ENCODE results near the gene SLC9B2. TPM values are rescaled to one million over a fixed set of nuclear protein-coding genes. Genes with fewer than 3 reads are reported as not detected.
A peak's percentile ranks its signal among the peaks of the same experiment; 100 is the strongest.

The SLC9B2 gene, protein sequence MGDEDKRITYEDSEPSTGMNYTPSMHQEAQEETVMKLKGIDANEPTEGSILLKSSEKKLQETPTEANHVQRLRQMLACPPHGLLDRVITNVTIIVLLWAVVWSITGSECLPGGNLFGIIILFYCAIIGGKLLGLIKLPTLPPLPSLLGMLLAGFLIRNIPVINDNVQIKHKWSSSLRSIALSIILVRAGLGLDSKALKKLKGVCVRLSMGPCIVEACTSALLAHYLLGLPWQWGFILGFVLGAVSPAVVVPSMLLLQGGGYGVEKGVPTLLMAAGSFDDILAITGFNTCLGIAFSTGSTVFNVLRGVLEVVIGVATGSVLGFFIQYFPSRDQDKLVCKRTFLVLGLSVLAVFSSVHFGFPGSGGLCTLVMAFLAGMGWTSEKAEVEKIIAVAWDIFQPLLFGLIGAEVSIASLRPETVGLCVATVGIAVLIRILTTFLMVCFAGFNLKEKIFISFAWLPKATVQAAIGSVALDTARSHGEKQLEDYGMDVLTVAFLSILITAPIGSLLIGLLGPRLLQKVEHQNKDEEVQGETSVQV
- total RNA-seq (10 to 100 TPM in 1 of 10 donors, 1 to 10 TPM in 8, under 1 TPM in 1; 1.00 to 11.4 (median 3.6) TPM), polyA plus RNA-seq (1 to 10 TPM; 1.9 to 3.0 TPM)
- long read RNA-seq, donor 1, partial matches to known transcripts = 0 of 1 reads
- long read RNA-seq, donor 1, other reads (novel, unspliced or antisense) = 1 of 1 reads
- long read RNA-seq, donor 2, partial matches to known transcripts = 3 of 4 reads
- long read RNA-seq, donor 2, other reads (novel, unspliced or antisense) = 0 of 4 reads
- long read RNA-seq, donor 3, transcript SLC9B2-202 (12 exons, 3,126 nt) = major isoform, 7 of 22 reads
- long read RNA-seq, donor 3, partial matches to known transcripts = 2 of 22 reads
- long read RNA-seq, donor 3, other reads (novel, unspliced or antisense) = 8 of 22 reads

DNA sequence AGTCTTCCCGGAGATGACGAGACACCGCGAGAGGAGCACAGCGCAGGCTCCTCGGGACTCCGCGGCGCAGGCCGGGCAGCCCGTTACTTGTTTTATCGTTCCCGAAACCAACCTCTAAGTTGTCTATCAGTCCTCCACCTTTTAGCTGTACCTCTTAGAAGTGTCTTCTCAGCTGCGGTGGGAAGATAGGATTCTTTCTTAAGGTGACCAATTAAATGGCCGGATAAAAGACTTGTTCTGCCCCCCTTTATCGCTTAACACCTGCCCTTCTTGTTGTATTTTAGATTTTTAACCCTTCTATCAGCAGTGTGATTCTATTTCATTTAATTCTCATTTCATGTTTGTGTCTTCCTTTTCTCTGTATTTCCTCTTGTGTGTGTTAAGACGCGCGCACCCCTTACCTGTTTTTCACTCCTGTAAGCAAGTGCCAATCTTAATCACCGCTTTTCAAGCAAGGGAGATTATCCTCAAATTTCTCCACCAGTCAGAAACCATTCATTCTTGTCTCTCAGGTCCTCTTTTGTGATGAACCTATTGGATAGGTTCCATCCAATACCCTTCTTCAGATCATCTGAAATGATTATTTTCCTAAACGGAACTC lies at the start of gene SLC9B2:
Gene SLC9B2 (minus strand): TSS at position 15 of the 601 bp plus-strand sequence. CDS start 9,211 bp downstream, outside the sequence.
- 21% methylated on average over 21 of the region's 21 CpGs for WGBS, 2 donors
- Histone ChIP-seq H3K27me3 (no peaks in the 10 kb centered on the region), H3K9me3 (no peaks in the 10 kb centered on the region), H3K27ac (peak within 1 kb of the TSS in 9 of 10 donors; percentile 70 to 93 (median 83)), H3K36me3 (peaks cover 0 to 31% (median 15%) of the 10 kb centered on the region in 9 donors), H3K4me3 (peak within 1 kb of the TSS; percentile 69 to 86 (median 79)), H3K4me1 (peaks cover 0 to 30% (median 12%) of the 10 kb centered on the region in 9 donors)
- DNase-seq = no peak
- TF ChIP-seq, protein P1, sequence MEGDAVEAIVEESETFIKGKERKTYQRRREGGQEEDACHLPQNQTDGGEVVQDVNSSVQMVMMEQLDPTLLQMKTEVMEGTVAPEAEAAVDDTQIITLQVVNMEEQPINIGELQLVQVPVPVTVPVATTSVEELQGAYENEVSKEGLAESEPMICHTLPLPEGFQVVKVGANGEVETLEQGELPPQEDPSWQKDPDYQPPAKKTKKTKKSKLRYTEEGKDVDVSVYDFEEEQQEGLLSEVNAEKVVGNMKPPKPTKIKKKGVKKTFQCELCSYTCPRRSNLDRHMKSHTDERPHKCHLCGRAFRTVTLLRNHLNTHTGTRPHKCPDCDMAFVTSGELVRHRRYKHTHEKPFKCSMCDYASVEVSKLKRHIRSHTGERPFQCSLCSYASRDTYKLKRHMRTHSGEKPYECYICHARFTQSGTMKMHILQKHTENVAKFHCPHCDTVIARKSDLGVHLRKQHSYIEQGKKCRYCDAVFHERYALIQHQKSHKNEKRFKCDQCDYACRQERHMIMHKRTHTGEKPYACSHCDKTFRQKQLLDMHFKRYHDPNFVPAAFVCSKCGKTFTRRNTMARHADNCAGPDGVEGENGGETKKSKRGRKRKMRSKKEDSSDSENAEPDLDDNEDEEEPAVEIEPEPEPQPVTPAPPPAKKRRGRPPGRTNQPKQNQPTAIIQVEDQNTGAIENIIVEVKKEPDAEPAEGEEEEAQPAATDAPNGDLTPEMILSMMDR (IDR thresholded peaks at IDR 0.05) = no peak
- intact Hi-C loops (cut with DNase I) = no loop called here
- ATAC-seq = no peak

DNA sequence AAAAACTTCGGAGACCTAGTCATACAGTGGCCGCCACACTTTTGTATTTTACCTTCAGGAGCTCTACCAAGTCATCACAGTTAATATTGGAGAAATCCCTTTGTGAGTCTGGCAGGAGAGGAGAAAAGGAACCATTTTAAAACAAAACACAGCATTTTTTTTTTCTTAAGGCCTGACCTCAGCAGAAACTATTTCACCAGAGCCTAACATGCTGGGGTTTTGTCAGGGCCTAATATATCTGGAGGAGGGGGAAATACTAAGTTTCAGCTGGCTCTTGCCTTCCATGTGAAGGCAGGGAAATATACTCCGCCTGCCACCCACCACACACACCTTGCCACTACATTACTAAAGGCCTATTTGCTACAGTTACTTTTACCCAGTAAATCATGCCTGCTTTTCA lies 49.6 kb upstream of the SLC9B2 start:
- ATAC-seq (no peak), DNase-seq (no peak)
- TF ChIP-seq, protein P1 (IDR thresholded peaks at IDR 0.05) = no peak
- Histone ChIP-seq H3K9me3 (peaks cover 0 to 23% (median 7%) of the 10 kb centered on the region in 11 donors), H3K27ac (no peak overlapping the region), H3K36me3 (peaks cover 0 to 17% (median 0%) of the 10 kb centered on the region in 9 donors), H3K4me3 (no peak overlapping the region), H3K4me1 (no peaks in the 10 kb centered on the region), H3K27me3 (no peaks in the 10 kb centered on the region)
- intact Hi-C loops (cut with DNase I) = no loop called here
- WGBS, 2 donors = 97 to 99% methylated on average over 3 of the region's 3 CpGs

DNA sequence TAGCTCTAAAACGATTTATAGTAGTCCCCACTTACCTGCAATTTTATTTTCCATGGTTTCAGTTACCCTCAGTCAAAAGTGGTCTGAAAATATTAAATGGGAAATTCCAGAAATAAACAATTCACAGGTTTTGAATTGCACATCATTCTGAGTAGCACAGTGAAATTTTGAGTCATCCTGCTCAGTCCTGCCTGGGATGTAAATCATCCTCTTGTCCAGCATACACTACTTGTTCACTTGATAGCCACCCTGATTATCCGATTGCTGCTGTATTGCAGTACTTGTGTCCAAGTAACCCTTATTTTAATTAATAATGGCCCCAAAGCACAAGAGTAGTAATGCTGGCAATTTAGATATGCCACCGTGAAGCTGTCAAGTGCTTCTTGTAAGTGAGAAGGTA lies 46.6 kb upstream of the SLC9B2 start:
- Histone ChIP-seq H3K36me3 (peaks cover 0 to 17% (median 0%) of the 10 kb centered on the region in 9 donors), H3K27me3 (no peaks in the 10 kb centered on the region), H3K27ac (no peak overlapping the region), H3K4me3 (no peak overlapping the region), H3K9me3 (peaks cover 0 to 5% (median 0%) of the 10 kb centered on the region in 11 donors), H3K4me1 (no peaks in the 10 kb centered on the region)
- ATAC-seq (no peak), DNase-seq (no peak)
- TF ChIP-seq, protein P1 (IDR thresholded peaks at IDR 0.05) = no peak
- intact Hi-C loops (cut with DNase I) = no loop called here
- WGBS, 2 donors = 80 to 95% methylated on average over 3 of the region's 3 CpGs

DNA sequence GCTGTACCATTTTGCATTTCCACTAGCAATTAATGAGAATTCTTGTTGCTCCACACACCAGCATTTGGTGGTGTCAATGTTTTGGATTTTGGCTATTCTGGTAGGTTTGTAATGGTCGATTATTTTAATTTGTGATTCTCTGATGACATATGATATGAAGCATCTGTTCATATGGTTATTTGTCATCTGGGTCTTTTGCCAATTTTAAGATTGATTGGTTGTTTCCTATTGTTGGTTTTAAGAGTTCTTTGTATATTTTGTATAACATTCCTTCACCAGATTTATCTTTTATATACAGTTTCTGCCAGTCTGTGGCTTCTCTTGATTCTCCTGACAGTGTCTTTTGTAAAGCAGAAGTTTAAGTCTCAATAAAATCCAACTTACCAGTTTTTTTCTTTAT lies 41.6 kb upstream of the SLC9B2 start:
- Histone ChIP-seq H3K4me3 (no peak overlapping the region), H3K27me3 (no peaks in the 10 kb centered on the region), H3K27ac (no peak overlapping the region), H3K9me3 (no peaks in the 10 kb centered on the region), H3K36me3 (peaks cover 0 to 12% (median 0%) of the 10 kb centered on the region in 9 donors), H3K4me1 (no peaks in the 10 kb centered on the region)
- ATAC-seq (no peak), DNase-seq (no peak)
- TF ChIP-seq, protein P1 (IDR thresholded peaks at IDR 0.05) = no peak
- intact Hi-C loops (cut with DNase I) = no loop called here
- WGBS, 2 donors = 91 to 92% methylated on average over 1 of the region's 1 CpG
